CD14-positive monocyte (primary cell): ENCODE data around the gene SAP130. TPM values are rescaled to one million over a fixed set of nuclear protein-coding genes. Genes with fewer than 3 reads are reported as not detected.

Experiments used
- DNase-seq, 3 donors: peaks; one replicate each; pipeline ENCODE4 v3.0.0-alpha.2; 2011 to 2022
- H2AFZ ChIP-seq: 2 replicates; pipeline ENCODE4 v1.6.0; 2012; ENCODE audit warnings: mild to moderate bottlenecking, low read depth, low read length, inconsistent platforms; ENCODE audit not compliant: insufficient read depth, poor library complexity, severe bottlenecking
- H3K27ac ChIP-seq, 2 donors: 1 replicate in 1 of 2; 2 replicates in 1 of 2; pipeline ENCODE4 v1.5.1; 2012 to 2013; ENCODE audit warnings: low read length in 2 of 2, control low read depth in 1 of 2, inconsistent platforms in 1 of 2, low read depth in 1 of 2, mild to moderate bottlenecking in 1 of 2
- H3K27me3 ChIP-seq, 2 donors: one replicate each; pipeline versions ENCODE4 v1.6.0 to v1.6.1; 2011 to 2013; ENCODE audit warnings: low read length in 2 of 2; ENCODE audit not compliant: control insufficient read depth in 2 of 2, insufficient read depth in 2 of 2
- H3K36me3 ChIP-seq, 2 donors: replicated peaks in 1 of 2; 1 replicate in 1 of 2; 2 replicates in 1 of 2; pipeline versions ENCODE4 v1.5.1 to v1.6.1; 2012 to 2013; ENCODE audit warnings: low read length in 2 of 2, control low read depth in 1 of 2, inconsistent platforms in 1 of 2, mild to moderate bottlenecking in 1 of 2; ENCODE audit not compliant: insufficient read depth in 2 of 2, control insufficient read depth in 1 of 2
- H3K4me1 ChIP-seq, 2 donors: 1 replicate in 1 of 2; 2 replicates in 1 of 2; pipeline versions ENCODE4 v1.5.1 to v1.6.1; 2012 to 2013; ENCODE audit warnings: low read length in 2 of 2, control low read depth in 1 of 2, inconsistent platforms in 1 of 2, mild to moderate bottlenecking in 1 of 2, moderate library complexity in 1 of 2; ENCODE audit not compliant: insufficient read depth in 2 of 2, control insufficient read depth in 1 of 2
- H3K4me2 ChIP-seq: replicated peaks from 2 replicates; pipeline ENCODE3; 2012; ENCODE audit warnings: low read length, moderate library complexity, mild to moderate bottlenecking; ENCODE audit not compliant: poor library complexity, severe bottlenecking; ENCODE audit errors: extremely low read depth
- H3K4me3 ChIP-seq, 3 experiments: fragments of 200-600 bp in 1 of 3; sonication (generic) in 1 of 3; replicated peaks in 1 of 3; 1 replicate in 2 of 3; 2 replicates in 1 of 3; pipeline ENCODE4 v1.5.1; 2011 to 2013; ENCODE audit warnings: low read length in 3 of 3, mild to moderate bottlenecking in 3 of 3, control low read depth in 2 of 3, low read depth in 2 of 3, inconsistent platforms in 1 of 3, moderate library complexity in 1 of 3
- H3K79me2 ChIP-seq: 2 replicates; pipeline ENCODE4 v1.6.0; 2012; ENCODE audit warnings: mild to moderate bottlenecking, control low read depth, inconsistent platforms, low read length, moderate library complexity; ENCODE audit not compliant: insufficient read depth
- H3K9ac ChIP-seq: 2 replicates; pipeline ENCODE4 v1.6.0; 2017; ENCODE audit warnings: low read length, mild to moderate bottlenecking; ENCODE audit not compliant: insufficient read depth, poor library complexity, severe bottlenecking
- H3K9me3 ChIP-seq, 2 donors: replicated peaks in 1 of 2; 1 replicate in 1 of 2; 2 replicates in 1 of 2; pipeline versions ENCODE4 v1.5.1 to v1.6.1; 2012 to 2013; ENCODE audit warnings: low read length in 2 of 2, control low read depth in 1 of 2; ENCODE audit not compliant: control insufficient read depth in 1 of 2, insufficient read depth in 1 of 2
- H4K20me1 ChIP-seq: 2 replicates; pipeline ENCODE4 v1.6.0; 2012; ENCODE audit warnings: mild to moderate bottlenecking, low read length, control low read depth, moderate library complexity; ENCODE audit not compliant: insufficient read depth
- H3K27ac Mint-ChIP-seq, 7 donors: one replicate each; pipeline ENCODE4 v1.8.0; 2020; ENCODE audit warnings: mild to moderate bottlenecking in 7 of 7, mixed read lengths in 7 of 7, moderate library complexity in 6 of 7, inconsistent platforms in 2 of 7
- H3K27me3 Mint-ChIP-seq, 3 donors: one replicate each; pipeline ENCODE4 v1.8.0; 2021 to 2022; ENCODE audit warnings: low read depth in 3 of 3, mild to moderate bottlenecking in 3 of 3, mixed read lengths in 3 of 3, moderate library complexity in 3 of 3, inconsistent platforms in 1 of 3
- H3K36me3 Mint-ChIP-seq, 2 donors: one replicate each; pipeline ENCODE4 v1.8.0; 2020; ENCODE audit warnings: mixed read lengths in 2 of 2, inconsistent platforms in 1 of 2, mild to moderate bottlenecking in 1 of 2
- H3K4me1 Mint-ChIP-seq: one replicate; pipeline ENCODE4 v1.8.0; 2020; ENCODE audit warnings: mild to moderate bottlenecking, mixed read lengths
- H3K4me3 Mint-ChIP-seq, 2 donors: one replicate each; pipeline ENCODE4 v1.8.0; 2020; ENCODE audit warnings: mild to moderate bottlenecking in 2 of 2, mixed read lengths in 2 of 2, moderate library complexity in 1 of 2
- H3K9me3 Mint-ChIP-seq, 7 donors: one replicate each; pipeline ENCODE4 v1.8.0; 2020 to 2022; ENCODE audit warnings: mixed read lengths in 7 of 7, mild to moderate bottlenecking in 6 of 7, moderate library complexity in 6 of 7, inconsistent platforms in 2 of 7
- WGBS: methylation state at CpG from one replicate; pipeline ENCODE4 v1.1.5; 2013; ENCODE audit warnings: missing lambda C conversion rate; ENCODE audit not compliant: insufficient coverage; 5-methylcytosine and 5-hydroxymethylcytosine counted together
- intact Hi-C, 2 donors: fragments of 100-400 bp; cut with micrococcal nuclease; formaldehyde crosslinking; loops; one replicate each; pipeline versions ENCODE4 v1.15.0 to v1.15.1; 2023
- polyA plus RNA-seq, 3 donors: library from polyadenylated mRNA; depleted of rRNA in 1 of 3; unstranded in 2 of 3; stranded (reverse) in 1 of 3; fragments of 300-500 nt in 2 of 3; fragments of >200 nt in 1 of 3; fragmentation: Illumina TruSeq in 2 of 3; gene quantifications; 1 replicate in 2 of 3; 2 replicates in 1 of 3; pipeline ENCODE4 v1.2.3, GENCODE V29; 2012 to 2021
- TF ChIP-seq, protein P1 (sequence below): fragments of 200-600 bp; IDR thresholded peaks from one replicate; pipeline ENCODE4 v1.8.0; 2022; ENCODE audit warnings: antibody characterized with exemption, mild to moderate bottlenecking

SAP130 gene
- polyA plus RNA-seq, 3 donors: 2.8 to 16.4 (median 6.4) TPM

DNA sequence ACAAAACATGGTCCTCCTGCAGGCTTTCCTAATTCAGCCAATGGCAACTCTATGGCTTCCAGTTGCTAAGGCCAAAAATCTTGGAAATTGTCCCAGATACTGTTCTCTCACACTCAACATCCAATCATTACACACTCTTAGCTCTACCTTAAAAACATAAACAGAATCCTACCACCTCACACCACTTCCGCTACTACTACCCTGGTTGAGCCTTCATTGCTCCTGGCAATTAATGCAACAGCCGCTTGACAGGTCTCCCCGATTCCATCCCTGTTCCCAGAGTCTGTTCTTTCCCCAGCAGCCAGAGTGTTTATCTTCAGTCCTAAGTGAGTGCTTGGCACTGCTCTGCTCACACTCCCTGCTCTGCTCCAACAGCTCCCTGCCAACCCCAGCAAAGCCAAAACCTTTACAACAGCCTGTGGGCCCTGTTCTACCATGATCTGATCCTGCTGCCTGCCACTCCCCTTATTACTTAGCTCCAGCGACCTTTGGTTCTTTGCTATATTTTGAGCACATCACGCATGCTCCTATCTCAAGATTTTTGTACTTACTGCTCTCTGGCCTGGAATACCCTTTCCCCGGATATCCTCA lies 74.6 kb downstream of the SAP130 start:
- Mint-ChIP-seq H3K27ac (no peak overlapping the region), H3K9me3 (no peaks in the 10 kb centered on the region), H3K36me3 (peaks cover 19 to 52% of the 10 kb centered on the region in 2 donors), H3K4me3 (no peak overlapping the region), H3K27me3 (no peaks in the 10 kb centered on the region), H3K4me1 (peaks cover 10% of the 10 kb centered on the region)
- Histone ChIP-seq H3K27me3 (no peaks in the 10 kb centered on the region), H3K4me2 (no peak overlapping the region), H3K27ac (no peak overlapping the region), H3K79me2 (no peaks in the 10 kb centered on the region), H3K4me1 (peaks cover 5 to 6% of the 10 kb centered on the region in 2 donors), H3K4me3 (no peak overlapping the region), H3K9ac (no peak overlapping the region), H3K9me3 (no peaks in the 10 kb centered on the region), H3K36me3 (peaks cover 51 to 95% of the 10 kb centered on the region in 2 donors), H2AFZ (no peak overlapping the region), H4K20me1 (no peaks in the 10 kb centered on the region)
- no peak for DNase-seq
- 100% methylated on average over 6 of the region's 6 CpGs for WGBS
- intact Hi-C loops: loop anchor here in 1 of 2 donors (10.0 kb wide), 1 partner anchor 88 kb away; no protein-coding TSS in a partner anchor
- TF ChIP-seq, protein P1, sequence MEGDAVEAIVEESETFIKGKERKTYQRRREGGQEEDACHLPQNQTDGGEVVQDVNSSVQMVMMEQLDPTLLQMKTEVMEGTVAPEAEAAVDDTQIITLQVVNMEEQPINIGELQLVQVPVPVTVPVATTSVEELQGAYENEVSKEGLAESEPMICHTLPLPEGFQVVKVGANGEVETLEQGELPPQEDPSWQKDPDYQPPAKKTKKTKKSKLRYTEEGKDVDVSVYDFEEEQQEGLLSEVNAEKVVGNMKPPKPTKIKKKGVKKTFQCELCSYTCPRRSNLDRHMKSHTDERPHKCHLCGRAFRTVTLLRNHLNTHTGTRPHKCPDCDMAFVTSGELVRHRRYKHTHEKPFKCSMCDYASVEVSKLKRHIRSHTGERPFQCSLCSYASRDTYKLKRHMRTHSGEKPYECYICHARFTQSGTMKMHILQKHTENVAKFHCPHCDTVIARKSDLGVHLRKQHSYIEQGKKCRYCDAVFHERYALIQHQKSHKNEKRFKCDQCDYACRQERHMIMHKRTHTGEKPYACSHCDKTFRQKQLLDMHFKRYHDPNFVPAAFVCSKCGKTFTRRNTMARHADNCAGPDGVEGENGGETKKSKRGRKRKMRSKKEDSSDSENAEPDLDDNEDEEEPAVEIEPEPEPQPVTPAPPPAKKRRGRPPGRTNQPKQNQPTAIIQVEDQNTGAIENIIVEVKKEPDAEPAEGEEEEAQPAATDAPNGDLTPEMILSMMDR: no peak

DNA sequence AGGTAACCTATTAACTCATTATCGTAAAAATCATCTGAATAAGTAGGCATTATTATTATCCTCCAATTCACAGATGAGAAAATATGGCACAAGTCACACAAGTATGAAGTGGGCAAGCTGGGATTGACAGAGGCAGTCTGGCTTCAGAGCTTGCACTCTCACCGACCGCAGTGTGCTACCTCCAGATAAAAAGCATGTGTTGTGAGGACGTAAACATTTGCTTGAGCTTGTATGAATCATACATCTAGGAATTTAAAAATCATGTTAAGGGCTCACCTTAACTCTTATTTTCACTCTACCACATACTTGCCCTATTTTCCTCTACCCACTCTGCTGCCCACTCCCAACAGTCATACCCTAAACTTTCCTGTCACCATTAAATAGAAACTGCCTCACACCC lies 76.8 kb downstream of the SAP130 start:
- no peaks in the 10 kb centered on the region for H3K27me3 Mint-ChIP-seq

More for the DNA sequence above, 76.8 kb downstream of the SAP130 start:
- Histone ChIP-seq H3K4me1 (peaks cover 5 to 6% of the 10 kb centered on the region in 2 donors), H2AFZ (no peak overlapping the region), H3K27ac (no peak overlapping the region), H3K4me2 (no peak overlapping the region), H3K9ac (no peak overlapping the region), H3K4me3 (no peak overlapping the region), H3K79me2 (no peaks in the 10 kb centered on the region), H3K9me3 (no peaks in the 10 kb centered on the region), H4K20me1 (no peaks in the 10 kb centered on the region), H3K36me3 (peaks cover 56 to 98% of the 10 kb centered on the region in 2 donors), H3K27me3 (no peaks in the 10 kb centered on the region)
- no peak overlapping the region for H3K27ac Mint-ChIP-seq
- H3K4me1 Mint-ChIP-seq: peaks cover 10% of the 10 kb centered on the region
- no peaks in the 10 kb centered on the region for H3K9me3 Mint-ChIP-seq
- no peak overlapping the region for H3K4me3 Mint-ChIP-seq
- WGBS: no CpG with 5 or more reads among the region's 4 CpGs
- intact Hi-C loops: loop anchor here in 1 of 2 donors (10.0 kb wide), 1 partner anchor 86 kb away; no protein-coding TSS in a partner anchor
- TF ChIP-seq, protein P1: no peak
- no peak for DNase-seq
- peaks cover 27 to 54% of the 10 kb centered on the region in 2 donors for H3K36me3 Mint-ChIP-seq
